ENCODE measurements around the gene UHMK1. TPM values are rescaled to one million over a fixed set of nuclear protein-coding genes. Genes with fewer than 3 reads are reported as not detected.

Gene UHMK1
- total and polyA plus RNA-seq, 8 donors: 28.8 to 56.6 (median 34.4) TPM

- intact Hi-C loops (cut with DNase I): no loop called here
- no peaks in the 10 kb centered on the region for H3K4me1 ChIP-seq
- no peak for DNase-seq
- TF ChIP-seq CTCF (IDR thresholded peaks at IDR 0.05): no peak
- no peaks in the 10 kb centered on the region for H3K27me3 ChIP-seq
- no peak for ATAC-seq
- H3K4me3 ChIP-seq: no peak overlapping the region
- H3K9me3 ChIP-seq: no peaks in the 10 kb centered on the region
- no peaks in the 10 kb centered on the region for H3K36me3 ChIP-seq
- no peak overlapping the region for H3K27ac ChIP-seq
Observed at GRCh38 chr1:162463021-162463420, 34.6 kb upstream of the UHMK1 start.

GRCh38 chr1:162466797-162467196 lies 30.8 kb upstream of the UHMK1 start:
- TF ChIP-seq CTCF (IDR thresholded peaks at IDR 0.05): no peak
- H3K27ac ChIP-seq: no peak overlapping the region
- DNase-seq (no peak), ATAC-seq (peak; percentile 97)
- no peaks in the 10 kb centered on the region for H3K4me1 ChIP-seq
- no peaks in the 10 kb centered on the region for H3K9me3 ChIP-seq
- H3K27me3 ChIP-seq: no peaks in the 10 kb centered on the region
- no peaks in the 10 kb centered on the region for H3K36me3 ChIP-seq
- H3K4me3 ChIP-seq: no peak overlapping the region
- intact Hi-C loops (cut with DNase I): no loop called here

GRCh38 chr1:162470216-162470615 lies 27.4 kb upstream of the UHMK1 start:
- no peaks in the 10 kb centered on the region for H3K36me3 ChIP-seq
- no peaks in the 10 kb centered on the region for H3K27me3 ChIP-seq
- no peak for DNase-seq
- no peak for ATAC-seq
- H3K4me3 ChIP-seq: no peak overlapping the region
- no peaks in the 10 kb centered on the region for H3K9me3 ChIP-seq
- intact Hi-C loops (cut with DNase I): no loop called here
- H3K4me1 ChIP-seq: no peaks in the 10 kb centered on the region
- no peak for TF ChIP-seq CTCF (IDR thresholded peaks at IDR 0.05)
- H3K27ac ChIP-seq: no peak overlapping the region

- DNase-seq (no peak), ATAC-seq (no peak)
- intact Hi-C loops (cut with DNase I): no loop called here
- H3K27ac ChIP-seq: no peak overlapping the region
- H3K36me3 ChIP-seq: no peaks in the 10 kb centered on the region
- H3K4me3 ChIP-seq: no peak overlapping the region
- no peaks in the 10 kb centered on the region for H3K27me3 ChIP-seq
- no peaks in the 10 kb centered on the region for H3K4me1 ChIP-seq
- TF ChIP-seq CTCF (IDR thresholded peaks at IDR 0.05): no peak
- no peaks in the 10 kb centered on the region for H3K9me3 ChIP-seq
Observed at GRCh38 chr1:162471290-162471853, 26.2 kb upstream of the UHMK1 start.

GRCh38 chr1:162475089-162475488 lies 22.5 kb upstream of the UHMK1 start:
- Histone ChIP-seq H3K9me3 (peaks cover 0 to 3% of the 10 kb centered on the region in 2 donors), H3K4me1 (no peaks in the 10 kb centered on the region), H3K27ac (no peak overlapping the region), H3K4me3 (no peak overlapping the region), H3K27me3 (no peaks in the 10 kb centered on the region), H3K36me3 (no peaks in the 10 kb centered on the region)
- no peak for TF ChIP-seq CTCF (IDR thresholded peaks at IDR 0.05)
- intact Hi-C loops (cut with DNase I): no loop called here
- DNase-seq: no peak
- ATAC-seq: no peak

Data from left lung (tissue), 10 donors.